Lung (tissue), 12 donors: Measurements from ENCODE around the gene KCND3. TPM values are rescaled to one million over a fixed set of nuclear protein-coding genes. Genes with fewer than 3 reads are reported as not detected.

ENCODE experiments used
- ATAC-seq: fragments of 200-7000 bp; cut with Tn5 transposase; one replicate; pipeline ENCODE4 v1.9.1; 2020; ENCODE audit warnings: moderate number of reproducible peaks; ENCODE audit not compliant: insufficient read depth, low FRiP score
- DNase-seq, 3 donors: peaks; one replicate each; pipeline ENCODE4 v3.0.0-alpha.2; 2013 to 2017
- H3K27ac ChIP-seq, 2 donors: one replicate each; pipeline ENCODE4 v1.5.1; 2013; ENCODE audit warnings: mild to moderate bottlenecking in 2 of 2, moderate library complexity in 2 of 2, control low read depth in 1 of 2, inconsistent platforms in 1 of 2, low read depth in 1 of 2, low read length in 1 of 2
- H3K27me3 ChIP-seq, 3 donors: one replicate each; pipeline ENCODE4 v1.5.1; 2013; ENCODE audit warnings: low read length in 2 of 3; ENCODE audit not compliant: control insufficient read depth in 3 of 3, insufficient read depth in 3 of 3
- H3K36me3 ChIP-seq, 4 donors: one replicate each; pipeline ENCODE4 v1.5.1; 2013; ENCODE audit warnings: low read length in 4 of 4, mild to moderate bottlenecking in 1 of 4, moderate library complexity in 1 of 4; ENCODE audit not compliant: control insufficient read depth in 4 of 4, insufficient read depth in 4 of 4
- H3K4me1 ChIP-seq, 5 donors: one replicate each; pipeline ENCODE4 v1.5.1; 2013; ENCODE audit warnings: low read length in 5 of 5, mild to moderate bottlenecking in 2 of 5, moderate library complexity in 1 of 5; ENCODE audit not compliant: control insufficient read depth in 5 of 5, insufficient read depth in 5 of 5
- H3K4me3 ChIP-seq: one replicate; pipeline ENCODE4 v1.5.1; 2013; ENCODE audit warnings: mild to moderate bottlenecking, control low read depth, moderate library complexity
- H3K9ac ChIP-seq, 2 donors: one replicate each; pipeline ENCODE4 v1.5.1; 2013; ENCODE audit warnings: low read length in 2 of 2, control low read depth in 1 of 2; ENCODE audit not compliant: insufficient read depth in 1 of 2
- H3K9me3 ChIP-seq, 4 donors: one replicate each; pipeline ENCODE4 v1.5.1; 2013; ENCODE audit warnings: low read length in 3 of 4, mild to moderate bottlenecking in 1 of 4, moderate library complexity in 1 of 4; ENCODE audit not compliant: control insufficient read depth in 4 of 4, insufficient read depth in 3 of 4
- CTCF ChIP-seq: IDR thresholded peaks from 2 replicates; pipeline ENCODE4 v1.5.1; 2012; ENCODE audit warnings: mild to moderate bottlenecking; ENCODE audit errors: control extremely low read depth, extremely low read depth
- WGBS, 2 donors: extraction: QIAGEN DNeasy Blood & Tissue Kit; methylation state at CpG; one replicate each; pipeline ENCODE4 v1.1.7; 2013; 5-methylcytosine and 5-hydroxymethylcytosine counted together
- polyA plus RNA-seq, 2 donors: library from polyadenylated mRNA; stranded (reverse); fragments of 200-250 nt; gene quantifications; one replicate each; pipeline ENCODE4 v1.2.1, GENCODE V29; 2013
- total RNA-seq, 2 donors: library from RNA; depleted of rRNA in 1 of 2; stranded (reverse); fragments of >200 nt in 1 of 2; gene quantifications; one replicate each; pipeline ENCODE4 v1.2.1, GENCODE V29; 2014 to 2021
- donor health status: control.
- donor health status: control.
- donor health status: Bipolar disorder and iron deficiency.
- donor health status: healthy.
- donor health status: DM: yes; HTN: yes; CAD: no.

Gene KCND3
- total and polyA plus RNA-seq, 4 donors: 1.3 to 12.1 (median 4.9) TPM

DNA sequence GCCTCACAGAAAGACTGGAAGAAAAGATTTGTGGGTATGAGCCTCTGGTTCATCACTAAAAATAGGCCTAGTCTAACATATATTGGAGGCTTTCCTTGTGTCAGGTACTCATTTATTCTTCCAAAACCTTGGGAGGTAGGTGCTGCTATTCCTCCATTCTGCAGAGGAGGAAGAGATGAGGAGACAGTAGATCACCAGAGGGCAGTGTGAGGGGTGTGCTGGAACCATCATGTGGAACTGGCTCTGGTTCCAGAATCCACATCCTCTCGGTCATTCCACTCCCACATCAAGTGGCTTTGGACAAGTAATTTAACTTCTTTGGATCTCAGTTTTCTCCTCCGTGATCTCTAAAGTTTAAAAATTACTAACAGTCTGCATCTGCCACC lies 242.9 kb downstream of the KCND3 start:
- Histone ChIP-seq H3K4me1 (peaks cover 0 to 3% (median 0%) of the 10 kb centered on the region in 5 donors), H3K9ac (no peak overlapping the region), H3K9me3 (no peaks in the 10 kb centered on the region), H3K27ac (no peak overlapping the region), H3K36me3 (no peaks in the 10 kb centered on the region), H3K4me3 (no peak overlapping the region), H3K27me3 (peaks cover 0 to 8% (median 2%) of the 10 kb centered on the region in 3 donors)
- no peak for DNase-seq
- WGBS, 2 donors: 84 to 85% methylated on average over 2 of the region's 2 CpGs
- no peak for ATAC-seq
- TF ChIP-seq CTCF: no peak

GRCh38 chr1:111745675-111746613 lies 243.5 kb downstream of the KCND3 start:
- WGBS, 2 donors: 95 to 97% methylated on average over 9 of the region's 9 CpGs
- H3K9ac ChIP-seq: no peak overlapping the region
- H3K4me3 ChIP-seq: no peak overlapping the region
- no peak for TF ChIP-seq CTCF
- H3K27me3 ChIP-seq: peaks cover 0 to 10% (median 8%) of the 10 kb centered on the region in 3 donors
- peaks cover 0 to 3% (median 0%) of the 10 kb centered on the region in 5 donors for H3K4me1 ChIP-seq
- ATAC-seq: no peak
- H3K9me3 ChIP-seq: no peaks in the 10 kb centered on the region
- H3K27ac ChIP-seq: no peak overlapping the region
- no peak for DNase-seq
- no peaks in the 10 kb centered on the region for H3K36me3 ChIP-seq

GRCh38 chr1:111743679-111744101 lies 245.8 kb downstream of the KCND3 start:
- 51 to 60% methylated on average over 3 of the region's 3 CpGs for WGBS, 2 donors
- Histone ChIP-seq H3K27ac (no peak overlapping the region), H3K36me3 (no peaks in the 10 kb centered on the region), H3K9me3 (no peaks in the 10 kb centered on the region), H3K4me1 (peaks cover 0 to 17% (median 4%) of the 10 kb centered on the region in 5 donors), H3K4me3 (no peak overlapping the region), H3K9ac (no peak overlapping the region), H3K27me3 (peaks cover 0 to 12% (median 11%) of the 10 kb centered on the region in 3 donors)
- TF ChIP-seq CTCF: no peak
- DNase-seq: no peak
- no peak for ATAC-seq
